HEK293 (cell line): ENCODE results near the gene DHRS3.

Experiments
- CTCF ChIA-PET: fragments of 350-600 bp; formaldehyde crosslinking; extraction: SDS; loops from one replicate; lab custom pipeline; 2021; ENCODE audit warnings: antibody characterized with exemption; lab: Yijun Ruan, JAX
- POLR2A ChIA-PET: fragments of 300-600 bp; formaldehyde crosslinking; extraction: SDS; loops from one replicate; lab custom pipeline; 2020; ENCODE audit warnings: antibody characterized with exemption, inconsistent platforms; lab: Yijun Ruan, JAX
- H3K27ac ChIP-seq: fragments of 200-500 bp; sonication (Bioruptor generic); 2 replicates; pipeline ENCODE4 v1.5.1; 2014; ENCODE audit warnings: low read depth, low read length, control low read depth, inconsistent platforms; ENCODE audit errors: extremely low read depth
- H3K36me3 ChIP-seq, 2 experiments: fragments of 200-500 bp in 1 of 2; sonication (Bioruptor generic) in 1 of 2; 1 replicate in 1 of 2; 2 replicates in 1 of 2; pipeline ENCODE4 v1.5.1; 2014 to 2017; ENCODE audit warnings: inconsistent platforms in 2 of 2, low read length in 2 of 2; ENCODE audit not compliant: control insufficient read depth in 2 of 2, insufficient read depth in 1 of 2
- H3K4me1 ChIP-seq: fragments of 200-500 bp; sonication (Bioruptor generic); 2 replicates; pipeline ENCODE4 v1.5.1; 2014; ENCODE audit warnings: mild to moderate bottlenecking, low read length, inconsistent platforms; ENCODE audit not compliant: control insufficient read depth, insufficient read depth
- H3K4me3 ChIP-seq: 2 replicates; pipeline ENCODE4 v1.5.1; 2011; ENCODE audit warnings: low read depth, mild to moderate bottlenecking, control low read depth, low read length, moderate library complexity
- H3K9me3 ChIP-seq: fragments of 200-500 bp; sonication (Bioruptor generic); 2 replicates; pipeline ENCODE4 v1.5.1; 2014; ENCODE audit warnings: low read depth, low read length, inconsistent platforms; ENCODE audit not compliant: control insufficient read depth, insufficient read depth
- EGR2 ChIP-seq: fragments of 450-650 bp; formaldehyde crosslinking; IDR thresholded peaks from 2 replicates; pipeline ENCODE4 v1.5.1; 2016; ENCODE audit warnings: low read depth, missing biosample characterization, missing genetic modification characterization
- FEZF1 ChIP-seq: fragments of 450-650 bp; formaldehyde crosslinking; IDR thresholded peaks from 2 replicates; pipeline ENCODE4 v1.5.1; 2016; ENCODE audit warnings: missing biosample characterization, missing genetic modification characterization
- GLI4 ChIP-seq: fragments of 450-650 bp; formaldehyde crosslinking; IDR thresholded peaks from 2 replicates; pipeline ENCODE4 v1.5.1; 2016; ENCODE audit warnings: missing biosample characterization, missing genetic modification characterization
- GLIS1 ChIP-seq: fragments of 450-650 bp; formaldehyde crosslinking; IDR thresholded peaks from 2 replicates; pipeline ENCODE4 v1.5.1; 2016; ENCODE audit warnings: missing biosample characterization, missing genetic modification characterization
- GLIS2 ChIP-seq: fragments of 450-650 bp; formaldehyde crosslinking; IDR thresholded peaks from 2 replicates; pipeline ENCODE4 v1.5.1; 2016; ENCODE audit warnings: missing biosample characterization, missing genetic modification characterization
- IKZF3 ChIP-seq: fragments of 450-650 bp; IDR thresholded peaks from 2 replicates; pipeline ENCODE4 v1.5.0; 2018; ENCODE audit warnings: missing biosample characterization, mild to moderate bottlenecking, missing genetic modification characterization, moderate library complexity
- KLF17 ChIP-seq: fragments of 450-650 bp; formaldehyde crosslinking; IDR thresholded peaks from 2 replicates; pipeline ENCODE4 v1.5.1; 2016; ENCODE audit warnings: missing biosample characterization, missing genetic modification characterization
- PBX3 ChIP-seq: sonication (generic); formaldehyde crosslinking; IDR thresholded peaks from 2 replicates; pipeline ENCODE4 v1.8.1; 2022; ENCODE audit warnings: mild to moderate bottlenecking, moderate library complexity, missing genetic modification reagents
- SCRT2 ChIP-seq: fragments of 450-650 bp; formaldehyde crosslinking; IDR thresholded peaks from 2 replicates; pipeline ENCODE4 v1.5.1; 2016; ENCODE audit warnings: missing biosample characterization, missing genetic modification characterization
- ZBTB17 ChIP-seq: fragments of 450-650 bp; formaldehyde crosslinking; IDR thresholded peaks from 2 replicates; pipeline ENCODE4 v1.5.1; 2016; ENCODE audit warnings: missing biosample characterization, missing genetic modification characterization
- ZBTB26 ChIP-seq: fragments of 450-650 bp; formaldehyde crosslinking; optimal IDR thresholded peaks from 2 replicates; pipeline ENCODE3; 2016; ENCODE audit warnings: missing biosample characterization, mild to moderate bottlenecking, missing genetic modification characterization
- ZBTB44 ChIP-seq: fragments of 450-650 bp; IDR thresholded peaks from 2 replicates; pipeline ENCODE4 v1.5.1; 2018; ENCODE audit warnings: missing biosample characterization, mild to moderate bottlenecking, missing genetic modification characterization
- ZBTB8A ChIP-seq: fragments of 450-650 bp; formaldehyde crosslinking; IDR thresholded peaks from 2 replicates; pipeline ENCODE4 v1.5.1; 2016; ENCODE audit warnings: missing biosample characterization, missing genetic modification characterization
- ZEB2 ChIP-seq: fragments of 450-650 bp; formaldehyde crosslinking; IDR thresholded peaks from 2 replicates; pipeline ENCODE4 v1.5.1; 2016; ENCODE audit warnings: missing biosample characterization, missing genetic modification characterization
- ZFHX2 ChIP-seq: fragments of 450-650 bp; formaldehyde crosslinking; conservative IDR thresholded peaks from 2 replicates; pipeline ENCODE4 v1.5.1; 2016; ENCODE audit warnings: missing biosample characterization, missing genetic modification characterization
- ZIC2 ChIP-seq: fragments of 450-650 bp; formaldehyde crosslinking; IDR thresholded peaks from 2 replicates; pipeline ENCODE4 v1.5.1; 2016; ENCODE audit warnings: missing biosample characterization, missing genetic modification characterization
- ZNF121 ChIP-seq: fragments of 450-650 bp; formaldehyde crosslinking; IDR thresholded peaks from 2 replicates; pipeline ENCODE4 v1.5.1; 2016; ENCODE audit warnings: missing biosample characterization, missing genetic modification characterization
- ZNF16 ChIP-seq: fragments of 450-650 bp; formaldehyde crosslinking; IDR thresholded peaks from 2 replicates; pipeline ENCODE4 v1.5.1; 2016; ENCODE audit warnings: low read depth, missing biosample characterization, missing genetic modification characterization
- ZNF2 ChIP-seq: fragments of 450-650 bp; formaldehyde crosslinking; IDR thresholded peaks from 2 replicates; pipeline ENCODE4 v1.5.1; 2016; ENCODE audit warnings: missing biosample characterization, missing genetic modification characterization
- ZNF202 ChIP-seq: fragments of 450-650 bp; formaldehyde crosslinking; IDR thresholded peaks from 2 replicates; pipeline ENCODE4 v1.5.1; 2016; ENCODE audit warnings: missing biosample characterization, missing genetic modification characterization, borderline replicate concordance
- ZNF274 ChIP-seq, 2 experiments: fragments of 200-500 bp in 1 of 2; fragments of 450-650 bp in 1 of 2; sonication (Bioruptor generic) in 1 of 2; formaldehyde crosslinking in 1 of 2; IDR thresholded peaks; 2 replicates each; pipeline versions ENCODE4 v1.5.1 to v1.6.1; 2014 to 2016; ENCODE audit warnings: borderline replicate concordance in 1 of 2, inconsistent platforms in 1 of 2, low read length in 1 of 2, missing biosample characterization in 1 of 2, missing genetic modification characterization in 1 of 2
- ZNF394 ChIP-seq: fragments of 450-650 bp; formaldehyde crosslinking; IDR thresholded peaks from 2 replicates; pipeline ENCODE4 v1.5.1; 2016; ENCODE audit warnings: missing biosample characterization, missing genetic modification characterization, mild to moderate bottlenecking, moderate library complexity, borderline replicate concordance
- ZNF423 ChIP-seq: fragments of 450-650 bp; formaldehyde crosslinking; IDR thresholded peaks from 2 replicates; pipeline ENCODE4 v1.5.1; 2016; ENCODE audit warnings: missing biosample characterization, missing genetic modification characterization
- ZNF514 ChIP-seq: fragments of 450-650 bp; formaldehyde crosslinking; IDR thresholded peaks from 2 replicates; pipeline ENCODE4 v1.5.1; 2016; ENCODE audit warnings: missing biosample characterization, missing genetic modification characterization
- ZNF600 ChIP-seq: fragments of 450-650 bp; formaldehyde crosslinking; IDR thresholded peaks from 2 replicates; pipeline ENCODE4 v1.5.1; 2016; ENCODE audit warnings: missing biosample characterization, missing genetic modification characterization
- ZNF629 ChIP-seq: fragments of 450-650 bp; formaldehyde crosslinking; IDR thresholded peaks from 2 replicates; pipeline ENCODE4 v1.5.1; 2017; ENCODE audit warnings: missing biosample characterization, missing genetic modification characterization
- ZNF76 ChIP-seq: fragments of 450-650 bp; formaldehyde crosslinking; IDR thresholded peaks from 2 replicates; pipeline ENCODE4; 2016; ENCODE audit warnings: low read depth, missing biosample characterization, missing genetic modification characterization, borderline replicate concordance
- ZNF768 ChIP-seq: fragments of 450-650 bp; formaldehyde crosslinking; IDR thresholded peaks from 2 replicates; pipeline ENCODE4 v1.5.1; 2018; ENCODE audit warnings: missing biosample characterization, mild to moderate bottlenecking, missing genetic modification characterization
- ZSCAN30 ChIP-seq: fragments of 450-650 bp; IDR thresholded peaks from 2 replicates; pipeline ENCODE4 v1.5.1; 2018; ENCODE audit warnings: missing biosample characterization, mild to moderate bottlenecking, missing genetic modification characterization, moderate library complexity
- ZSCAN4 ChIP-seq: fragments of 450-650 bp; formaldehyde crosslinking; IDR thresholded peaks from 2 replicates; pipeline ENCODE4 v1.5.1; 2017; ENCODE audit warnings: missing biosample characterization, missing genetic modification characterization
- ZXDB ChIP-seq: fragments of 450-650 bp; formaldehyde crosslinking; IDR thresholded peaks from 2 replicates; pipeline ENCODE4 v1.5.1; 2016; ENCODE audit warnings: missing biosample characterization, missing genetic modification characterization

Gene DHRS3

GRCh38 chr1:12596007-12596821, 21.8 kb downstream of the DHRS3 start:
- POLR2A ChIA-PET, result interaction anchor here (1.0 to 3.6 kb wide), 7 partner anchors 8 to 118 kb away, joined by 3 to 101 read pairs (median 7); partner anchors contain the start of gene DHRS3
- Histone ChIP-seq H3K36me3 (peaks cover 0 to 7% of the 10 kb centered on the region in 2 experiments; a peak in 1 of 3 replicates), H3K9me3 (no peaks in the 10 kb centered on the region), H3K4me1 (peaks cover 8% of the 10 kb centered on the region), H3K4me3 (peak overlapping the region; percentile 23), H3K27ac (peak overlapping the region; percentile 83)
- CTCF ChIA-PET, result interaction anchor here (0.6 to 1.5 kb wide), 6 partner anchors 10 to 472 kb away, joined by 3 to 8 read pairs (median 4); no protein-coding TSS in a partner anchor
- TF ChIP-seq ZSCAN30 (tag by site-specific recombination), result 0 out of 2 replicates have a peak, but pooled peaks have one; percentile 78
- TF ChIP-seq ZNF274 (IDR thresholded peaks at IDR 0.05; ENCODE audit: low read length), result no peak
- no peak for TF ChIP-seq ZNF274 (tag by site-specific recombination; IDR thresholded peaks at IDR 0.05; ENCODE audit: borderline replicate concordance)
- no peak for TF ChIP-seq KLF17
- peak; percentile 75; the same call in 1 of the 2 replicates for TF ChIP-seq ZNF76 (tag by site-specific recombination)
- TF ChIP-seq ZNF202 (tag by site-specific recombination), result no peak
- no peak for TF ChIP-seq GLI4 (tag by site-specific recombination)
- peak; percentile 73 for TF ChIP-seq ZNF2
- TF ChIP-seq GLIS2, result peak; percentile 50; the same call in 1 of the 2 replicates
- TF ChIP-seq SCRT2 (tag by site-specific recombination), result 0 out of 2 replicates have a peak, but pooled peaks have one; percentile 30
- TF ChIP-seq ZNF394 (tag by site-specific recombination), result peak; percentile 65; the same call in 1 of the 2 replicates
- 0 out of 2 replicates have a peak, but pooled peaks have one; percentile 22 for TF ChIP-seq EGR2 (tag by site-specific recombination)
- peak; percentile 36 for TF ChIP-seq ZBTB26
- TF ChIP-seq ZXDB, result no peak
- 0 out of 2 replicates have a peak, but pooled peaks have one; percentile 12 for TF ChIP-seq IKZF3 (tag by site-specific recombination)
- TF ChIP-seq GLIS1 (tag by site-specific recombination), result peak; percentile 82
- no peak for TF ChIP-seq ZNF121 (tag by site-specific recombination)
- TF ChIP-seq FEZF1, result 0 out of 2 replicates have a peak, but pooled peaks have one; percentile 19
- TF ChIP-seq ZBTB8A (tag by site-specific recombination), result peak; percentile 61
- 0 out of 2 replicates have a peak, but pooled peaks have one; percentile 13 for TF ChIP-seq ZBTB17 (tag by site-specific recombination)
- TF ChIP-seq ZFHX2 (tag by site-specific recombination), result no peak; the same call in 1 of the 2 replicates
- peak; percentile 78 for TF ChIP-seq ZIC2 (tag by site-specific recombination)
- TF ChIP-seq ZNF514 (tag by site-specific recombination), result no peak
- TF ChIP-seq ZSCAN4 (tag by site-specific recombination), result peak; percentile 86
- peak; percentile 62 for TF ChIP-seq ZEB2
- peak; percentile 48; the same call in 1 of the 2 replicates for TF ChIP-seq ZNF600 (tag by site-specific recombination)
- TF ChIP-seq ZNF423 (tag by site-specific recombination), result peak; percentile 68
- TF ChIP-seq ZNF16, result no peak
- TF ChIP-seq ZNF768 (tag by site-specific recombination), result peak; percentile 93
- TF ChIP-seq ZNF629 (tag by site-specific recombination), result peak; percentile 66; the same call in 1 of the 2 replicates
- peak; percentile 20; the same call in 1 of the 2 replicates for TF ChIP-seq ZBTB44
- TF ChIP-seq PBX3 (CRISPR knock-in tag), result 0 out of 2 replicates have a peak, but pooled peaks have one; percentile 39
